AG08395 (cell line): ENCODE results near the gene ZNF622.

ENCODE experiments used
- DNase-seq: peaks from one replicate; pipeline ENCODE4 v3.0.0; 2012; ENCODE audit warnings: mixed read lengths, low spot score

Gene ZNF622

GRCh38 chr5:16430349-16431089 lies 35.1 kb downstream of the ZNF622 start:
- no peak for DNase-seq

- DNase-seq, result no peak
Measured at GRCh38 chr5:16428359-16428758, 37.2 kb downstream of the ZNF622 start.

- no peak for DNase-seq
Measured at GRCh38 chr5:16427587-16427986, 38.0 kb downstream of the ZNF622 start.

GRCh38 chr5:16418471-16418922 lies 47.1 kb downstream of the ZNF622 start:
- no peak for DNase-seq

- DNase-seq, result no peak
Measured at GRCh38 chr5:16417398-16418074, 48.1 kb downstream of the ZNF622 start.

GRCh38 chr5:16414861-16415260 lies 50.7 kb downstream of the ZNF622 start:
- no peak for DNase-seq

- peak; percentile 10 for DNase-seq
Measured at GRCh38 chr5:16413166-16413860, 52.3 kb downstream of the ZNF622 start.

- DNase-seq, result no peak
Measured at GRCh38 chr5:16412556-16412955, 53.0 kb downstream of the ZNF622 start.

GRCh38 chr5:16411741-16412455 lies 53.7 kb downstream of the ZNF622 start:
- DNase-seq, result peak; percentile 83

- peak; percentile 48 for DNase-seq
Measured at GRCh38 chr5:16411235-16411634, 54.4 kb downstream of the ZNF622 start.

GRCh38 chr5:16410338-16410737 lies 55.3 kb downstream of the ZNF622 start:
- no peak for DNase-seq

GRCh38 chr5:16406630-16407029 lies 59.0 kb downstream of the ZNF622 start:
- no peak for DNase-seq

- DNase-seq, result no peak
Measured at GRCh38 chr5:16406023-16406422, 59.6 kb downstream of the ZNF622 start.
